CD1c-positive myeloid dendritic cell (primary cell): Measurements from ENCODE around the gene GATA3.

Experiments
- DNase-seq: peaks from one replicate; pipeline ENCODE4 v3.0.0-alpha.2; 2016; ENCODE audit errors: extremely low spot score

GATA3 gene

DNA sequence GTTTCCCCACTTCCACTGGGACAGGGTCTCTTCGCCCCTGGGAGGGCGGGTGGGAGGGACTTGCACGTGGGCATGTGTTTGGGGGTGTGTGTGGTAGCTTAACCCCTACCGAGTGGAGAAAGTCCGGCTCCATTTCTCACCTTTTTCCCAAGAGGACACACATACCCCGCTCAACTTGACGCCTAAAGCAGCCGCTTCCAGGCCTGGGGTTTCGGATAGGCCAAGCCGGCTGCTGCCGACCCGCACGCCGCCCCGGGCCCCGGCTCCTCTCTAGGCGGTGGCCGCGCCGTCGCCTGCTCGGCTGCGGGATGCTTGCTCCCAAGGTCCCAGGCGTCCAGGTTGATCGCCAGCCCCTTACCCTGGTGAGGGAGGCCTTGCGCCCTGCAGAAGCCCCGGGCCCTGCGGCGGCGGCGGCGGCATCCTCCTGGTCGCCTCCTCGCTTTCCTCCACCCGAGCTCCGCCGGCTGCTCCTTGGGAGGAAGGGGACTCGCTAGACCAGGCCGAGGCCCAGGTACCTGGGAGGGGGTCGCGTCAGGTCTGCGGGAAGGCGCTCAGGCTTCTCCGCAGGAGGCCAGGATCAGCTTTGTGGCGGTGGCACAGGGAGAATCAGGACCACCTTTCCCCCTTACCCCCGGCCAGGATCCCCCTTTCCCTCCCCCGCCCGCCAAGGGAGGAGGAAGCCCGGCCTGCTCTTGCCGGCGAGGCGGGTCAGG lies 3.2 kb upstream of the GATA3 start:
- DNase-seq: no peak

- DNase-seq: no peak
These were observed 2.6 kb upstream of the GATA3 start for GRCh38 chr10:8051851-8052257.

- DNase-seq: no peak
These were observed 2.0 kb upstream of the GATA3 start for GRCh38 chr10:8052341-8052955.

DNA sequence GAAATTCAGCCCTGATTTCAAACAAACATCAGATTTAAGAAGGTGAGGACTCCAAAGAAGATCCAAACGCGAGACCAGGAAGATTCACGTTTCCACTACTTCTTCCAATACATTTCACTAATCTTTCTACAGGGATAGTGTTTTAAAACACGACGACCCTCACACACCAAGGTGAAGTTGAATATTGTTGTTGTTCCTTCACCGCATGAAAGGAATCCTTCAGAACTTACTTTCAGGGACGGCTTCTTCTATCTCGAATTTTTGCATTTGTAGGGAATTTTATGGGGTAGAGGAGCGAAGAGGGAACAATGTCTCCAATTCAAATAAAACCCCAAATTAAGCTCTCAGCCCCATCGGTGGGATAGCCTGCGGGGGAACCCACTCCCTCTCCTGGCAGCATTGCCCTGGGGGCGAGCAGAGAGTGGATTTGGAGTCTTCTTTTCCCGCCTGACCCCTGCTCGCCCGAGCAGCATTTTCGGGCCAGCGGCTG lies 1.5 kb upstream of the GATA3 start:
- no peak for DNase-seq

GRCh38 chr10:8053446-8054243 lies 843 bp upstream of the GATA3 start:
- DNase-seq: peak; percentile 83

DNA sequence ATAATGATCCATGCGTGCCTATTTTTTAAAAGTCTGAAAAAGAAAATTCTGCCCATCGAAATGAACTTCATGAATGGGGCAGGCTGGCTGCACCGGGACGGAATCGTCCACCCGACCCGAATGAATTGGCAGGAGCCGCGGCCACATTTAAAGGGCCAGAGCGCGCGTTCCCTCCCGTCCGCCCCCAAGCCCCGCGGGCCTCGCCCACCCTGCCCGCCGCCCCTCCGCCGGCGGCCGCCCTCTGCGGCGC lies 319 bp upstream of the GATA3 start:
- no peak for DNase-seq

- no peak for DNase-seq
These were observed 1.2 kb downstream of the GATA3 start for GRCh38 chr10:8055420-8056349.

DNA sequence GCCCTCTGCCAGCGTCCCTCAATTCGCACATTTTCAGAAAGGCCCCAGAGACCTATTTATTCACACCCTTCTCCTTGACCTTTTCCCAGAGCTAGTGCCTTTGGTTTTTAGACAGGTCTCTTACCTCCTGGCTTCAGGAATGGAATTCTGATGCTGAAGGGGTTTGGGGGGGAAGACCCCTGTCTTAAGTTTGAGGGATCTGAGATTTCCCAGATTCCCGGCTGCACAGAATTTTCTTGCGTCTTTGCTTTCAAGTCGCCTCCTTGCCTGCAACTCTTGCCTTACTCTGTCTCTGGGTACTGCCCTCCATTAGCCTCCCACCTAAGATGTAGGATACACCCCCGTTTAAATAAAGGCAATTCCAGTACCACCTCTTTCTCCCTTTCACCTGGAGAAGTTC lies 1.9 kb downstream of the GATA3 start:
- no peak for DNase-seq

DNA sequence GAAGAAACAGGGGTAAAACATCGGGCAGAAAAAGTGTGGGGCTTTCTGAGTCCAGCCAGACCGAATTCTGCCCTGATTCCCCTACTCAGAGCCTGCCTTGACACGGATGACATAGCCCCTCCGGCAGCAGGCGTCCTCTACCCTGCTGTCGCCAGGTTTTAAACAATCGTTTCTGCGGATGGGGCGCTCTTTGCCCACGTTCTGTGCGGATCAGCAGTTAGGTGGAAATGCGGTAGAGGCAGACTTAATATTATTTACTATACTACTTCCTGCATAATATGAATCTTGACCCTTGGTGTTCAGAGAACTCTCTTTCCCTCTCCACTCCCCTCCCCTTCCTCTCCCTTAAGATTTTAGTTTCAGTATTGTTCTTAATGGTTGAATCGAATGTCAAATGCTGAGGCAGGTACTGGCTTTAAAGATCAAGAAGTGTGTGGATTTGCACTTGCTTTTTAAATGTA lies 2.4 kb downstream of the GATA3 start:
- DNase-seq: no peak

GRCh38 chr10:8057636-8058273 lies 3.3 kb downstream of the GATA3 start:
- DNase-seq: no peak

- no peak for DNase-seq
These were observed 4.0 kb downstream of the GATA3 start for GRCh38 chr10:8058274-8059111.

DNA sequence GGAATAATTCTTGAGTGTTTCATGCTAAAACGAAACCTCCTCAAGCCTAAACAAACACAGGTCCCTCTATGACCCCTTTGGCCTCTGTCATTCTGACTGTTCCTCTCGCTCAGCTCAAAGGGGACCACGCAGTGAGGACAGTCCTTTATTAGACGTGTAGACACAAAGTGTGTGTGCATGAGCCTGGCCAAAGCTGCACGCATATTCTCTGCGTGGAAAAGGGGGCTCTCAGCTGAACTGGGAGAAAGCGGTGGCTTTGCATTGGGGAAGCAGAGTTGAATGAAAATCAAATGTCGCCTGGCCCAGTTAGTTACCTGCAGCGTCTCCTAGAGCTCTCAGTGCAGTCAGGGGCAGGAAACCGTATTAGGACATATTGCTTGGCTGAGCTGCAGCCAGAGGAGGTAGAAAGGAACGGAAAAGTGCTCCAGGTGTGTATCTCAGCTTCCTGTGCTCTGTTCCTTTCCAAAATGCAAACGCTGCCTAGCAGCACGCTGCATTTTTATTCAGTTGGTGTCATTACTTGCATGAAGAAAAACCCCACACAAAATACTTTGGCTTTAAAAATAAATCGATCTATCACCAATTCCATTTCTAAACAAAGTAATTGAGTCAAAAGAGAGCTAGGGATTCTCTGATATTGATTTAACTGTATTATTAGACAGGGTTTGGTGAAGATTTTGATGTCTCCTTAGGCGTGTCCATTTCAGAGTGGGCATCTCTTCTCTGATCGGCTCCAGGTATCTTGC lies 4.9 kb downstream of the GATA3 start:
- no peak for DNase-seq

DNA sequence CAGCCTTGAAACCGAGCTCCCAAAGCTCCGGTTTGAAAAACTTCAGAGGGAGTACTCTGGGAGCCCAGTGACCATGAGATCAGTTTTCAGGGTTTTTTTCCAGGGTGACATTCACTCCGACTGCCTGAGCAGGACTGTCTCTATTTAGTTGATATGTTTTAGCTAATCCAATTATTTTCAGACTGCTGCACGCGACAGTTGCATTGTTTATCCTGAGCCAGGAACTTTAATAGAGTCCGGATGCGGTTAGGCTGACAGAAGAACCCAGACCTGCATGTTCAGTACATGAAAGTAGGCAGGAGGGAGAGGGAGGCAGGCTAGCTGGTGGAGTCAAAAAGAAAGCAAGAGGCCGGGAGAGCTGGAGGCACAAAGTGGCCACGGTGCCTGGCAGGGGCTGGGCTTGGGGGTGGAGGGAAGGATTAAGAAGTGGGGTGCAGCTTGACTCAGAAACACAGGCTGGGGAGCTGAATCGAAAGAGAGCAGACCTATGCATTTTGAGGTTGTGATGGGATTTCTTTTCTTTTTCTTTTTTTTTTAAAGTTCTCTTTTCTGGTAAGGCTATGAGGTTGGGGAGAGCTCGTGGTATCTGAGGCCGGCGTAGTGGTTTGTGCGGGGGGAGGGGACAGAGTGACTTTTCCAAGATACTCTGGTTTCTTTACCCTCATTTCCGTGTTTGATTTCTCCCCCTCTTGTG lies 5.7 kb downstream of the GATA3 start:
- DNase-seq: no peak

- no peak for DNase-seq
These were observed 6.2 kb downstream of the GATA3 start for GRCh38 chr10:8060704-8061121.

DNA sequence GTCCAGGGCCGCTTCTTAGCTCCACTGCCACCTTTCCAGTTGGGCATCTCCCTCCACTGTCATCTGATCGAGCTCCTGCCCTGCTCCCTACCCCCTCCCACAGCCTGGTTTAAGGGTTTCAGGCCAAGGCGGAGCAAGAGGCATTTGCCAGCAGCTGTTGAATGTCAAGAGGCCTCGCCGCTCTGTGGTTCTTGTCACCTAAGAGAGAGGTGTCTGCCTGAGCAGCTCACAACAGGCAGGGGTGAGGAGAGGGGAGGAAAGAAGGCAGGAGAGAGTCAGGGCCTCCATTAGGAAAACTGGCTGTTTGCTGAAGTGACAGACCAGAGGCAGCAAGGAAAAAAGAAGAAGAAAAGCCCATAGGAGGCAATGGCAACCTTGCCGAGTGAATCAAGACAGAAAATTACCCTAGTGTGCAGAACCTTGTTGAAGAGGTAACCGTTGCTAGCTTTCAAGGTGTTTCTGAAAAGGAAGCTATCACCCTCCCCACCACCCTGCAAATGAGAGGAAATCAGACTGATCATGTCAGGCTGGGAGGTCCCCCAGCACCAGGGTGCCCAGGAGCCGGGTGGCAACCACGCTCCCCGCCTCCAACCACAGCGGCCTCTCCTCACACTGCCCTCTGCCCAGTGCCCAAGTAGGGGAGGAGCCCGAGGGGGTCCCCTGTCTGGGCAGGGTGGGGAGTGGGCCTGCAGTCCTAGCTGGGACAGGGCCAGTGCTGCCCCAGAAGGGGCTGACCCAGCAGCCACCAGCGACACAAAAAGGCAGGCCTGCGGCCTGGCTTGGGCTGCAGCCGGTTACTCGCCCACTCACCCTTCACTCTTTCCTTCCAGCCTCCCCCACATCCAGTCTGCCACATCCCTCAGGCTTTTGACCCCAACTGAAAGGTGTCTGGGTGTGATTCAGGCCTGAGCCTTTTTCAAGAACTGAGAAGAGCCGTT lies 7.1 kb downstream of the GATA3 start:
- DNase-seq: no peak

DNA sequence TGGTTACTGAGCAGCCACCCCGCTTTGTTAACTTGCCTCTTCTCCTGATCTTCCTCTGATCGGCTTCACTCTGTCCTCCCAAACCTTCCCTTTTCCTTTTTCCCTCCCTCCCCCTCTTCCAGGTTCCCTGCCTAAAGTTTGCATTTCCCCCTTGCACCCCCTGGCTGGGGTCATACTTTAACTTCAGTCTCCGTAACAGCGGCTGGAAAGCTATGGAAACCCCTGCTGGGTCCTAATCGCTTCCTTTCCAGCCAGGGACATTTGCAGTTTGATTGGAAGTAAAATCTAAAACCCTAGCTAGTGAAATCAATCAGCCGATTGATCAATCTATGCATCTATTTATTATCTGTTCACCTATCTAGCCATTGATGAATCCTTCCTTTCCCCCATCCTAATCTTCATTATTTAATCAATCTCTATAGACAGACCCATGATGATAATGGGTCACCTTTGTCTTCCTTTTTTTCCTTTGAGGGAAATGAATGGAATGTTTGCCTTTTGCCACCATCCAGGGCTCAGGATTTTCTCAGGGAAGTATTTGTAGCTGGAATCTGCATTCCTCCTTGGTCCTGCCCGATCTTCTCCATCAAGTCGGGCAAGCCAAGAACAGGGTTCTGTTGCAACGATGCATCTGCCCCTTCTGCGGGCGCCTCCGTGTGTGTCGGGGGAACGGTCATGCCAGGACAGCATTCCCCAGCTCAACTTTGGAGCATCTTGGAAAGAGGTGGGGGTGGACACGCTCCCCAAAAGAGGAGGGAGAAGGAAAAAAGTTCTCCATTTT lies 8.8 kb downstream of the GATA3 start:
- no peak for DNase-seq

DNA sequence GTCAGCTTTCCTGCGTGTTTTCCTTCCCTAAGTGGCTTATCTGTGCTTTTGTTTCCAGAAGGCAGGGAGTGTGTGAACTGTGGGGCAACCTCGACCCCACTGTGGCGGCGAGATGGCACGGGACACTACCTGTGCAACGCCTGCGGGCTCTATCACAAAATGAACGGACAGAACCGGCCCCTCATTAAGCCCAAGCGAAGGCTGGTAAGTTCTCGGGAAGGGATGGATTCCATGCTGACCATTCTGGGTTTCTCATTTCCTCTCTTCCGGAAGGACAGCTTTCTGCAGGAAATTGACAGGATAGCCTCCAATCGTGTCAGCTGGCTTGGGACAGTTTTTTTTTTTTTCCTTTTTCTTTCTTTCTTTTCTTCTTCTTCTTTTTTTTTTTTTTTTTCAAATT lies 9.4 kb downstream of the GATA3 start:
- DNase-seq: no peak
